HEK293 (cell line): Measurements from ENCODE around the gene PAMR1.
"Not testable (repeated sequence)": the region's sequence is repeated elsewhere in the genome, so short reads cannot be mapped to it uniquely, and the experiment has no call there.

Experiments used
- CTCF ChIA-PET: fragments of 350-600 bp; formaldehyde crosslinking; extraction: SDS; loops from one replicate; lab custom pipeline; 2021; ENCODE audit warnings: antibody characterized with exemption; lab: Yijun Ruan, JAX
- POLR2A ChIA-PET: fragments of 300-600 bp; formaldehyde crosslinking; extraction: SDS; loops from one replicate; lab custom pipeline; 2020; ENCODE audit warnings: antibody characterized with exemption, inconsistent platforms; lab: Yijun Ruan, JAX
- H3K27ac ChIP-seq: fragments of 200-500 bp; sonication (Bioruptor generic); 2 replicates; pipeline ENCODE4 v1.5.1; 2014; ENCODE audit warnings: low read depth, low read length, control low read depth, inconsistent platforms; ENCODE audit errors: extremely low read depth
- H3K36me3 ChIP-seq, 2 experiments: fragments of 200-500 bp in 1 of 2; sonication (Bioruptor generic) in 1 of 2; 1 replicate in 1 of 2; 2 replicates in 1 of 2; pipeline ENCODE4 v1.5.1; 2014 to 2017; ENCODE audit warnings: inconsistent platforms in 2 of 2, low read length in 2 of 2; ENCODE audit not compliant: control insufficient read depth in 2 of 2, insufficient read depth in 1 of 2
- H3K4me1 ChIP-seq: fragments of 200-500 bp; sonication (Bioruptor generic); 2 replicates; pipeline ENCODE4 v1.5.1; 2014; ENCODE audit warnings: mild to moderate bottlenecking, low read length, inconsistent platforms; ENCODE audit not compliant: control insufficient read depth, insufficient read depth
- H3K4me3 ChIP-seq: 2 replicates; pipeline ENCODE4 v1.5.1; 2011; ENCODE audit warnings: low read depth, mild to moderate bottlenecking, control low read depth, low read length, moderate library complexity
- H3K9me3 ChIP-seq: fragments of 200-500 bp; sonication (Bioruptor generic); 2 replicates; pipeline ENCODE4 v1.5.1; 2014; ENCODE audit warnings: low read depth, low read length, inconsistent platforms; ENCODE audit not compliant: control insufficient read depth, insufficient read depth
- INSM2 ChIP-seq: fragments of 450-650 bp; formaldehyde crosslinking; IDR thresholded peaks from 2 replicates; pipeline ENCODE4 v1.5.1; 2016; ENCODE audit warnings: missing biosample characterization, missing genetic modification characterization
- KLF17 ChIP-seq: fragments of 450-650 bp; formaldehyde crosslinking; IDR thresholded peaks from 2 replicates; pipeline ENCODE4 v1.5.1; 2016; ENCODE audit warnings: missing biosample characterization, missing genetic modification characterization
- MEIS1 ChIP-seq: sonication (generic); formaldehyde crosslinking; IDR thresholded peaks from 2 replicates; pipeline ENCODE4 v1.8.1; 2022; ENCODE audit warnings: missing genetic modification reagents, mild to moderate bottlenecking, borderline replicate concordance
- REST ChIP-seq: fragments of 450-650 bp; formaldehyde crosslinking; IDR thresholded peaks from 2 replicates; pipeline ENCODE4 v1.5.1; 2016; ENCODE audit warnings: missing biosample characterization, missing genetic modification characterization
- SCRT1 ChIP-seq: fragments of 450-650 bp; formaldehyde crosslinking; IDR thresholded peaks from 2 replicates; pipeline ENCODE4 v1.5.1; 2016; ENCODE audit warnings: missing biosample characterization, missing genetic modification characterization, borderline replicate concordance
- TRIM28 ChIP-seq: IDR thresholded peaks from 2 replicates; pipeline ENCODE4 v1.6.1; 2011; ENCODE audit warnings: low read length, control low read depth, borderline replicate concordance
- WT1 ChIP-seq: fragments of 450-650 bp; formaldehyde crosslinking; IDR thresholded peaks from 2 replicates; pipeline ENCODE4 v1.5.1; 2016; ENCODE audit warnings: missing biosample characterization, missing genetic modification characterization
- YY2 ChIP-seq: fragments of 450-650 bp; formaldehyde crosslinking; IDR thresholded peaks from 2 replicates; pipeline ENCODE4 v1.5.1; 2016; ENCODE audit warnings: missing biosample characterization, missing genetic modification characterization
- ZBTB17 ChIP-seq: fragments of 450-650 bp; formaldehyde crosslinking; IDR thresholded peaks from 2 replicates; pipeline ENCODE4 v1.5.1; 2016; ENCODE audit warnings: missing biosample characterization, missing genetic modification characterization
- ZBTB48 ChIP-seq: fragments of 450-650 bp; formaldehyde crosslinking; IDR thresholded peaks from 2 replicates; pipeline ENCODE4 v1.5.1; 2016; ENCODE audit warnings: missing biosample characterization, missing genetic modification characterization
- ZFP41 ChIP-seq: fragments of 450-650 bp; formaldehyde crosslinking; IDR thresholded peaks from 2 replicates; pipeline ENCODE4 v1.5.1; 2016; ENCODE audit warnings: missing biosample characterization, missing genetic modification characterization, borderline replicate concordance
- ZNF146 ChIP-seq: fragments of 450-650 bp; formaldehyde crosslinking; IDR thresholded peaks from 2 replicates; pipeline ENCODE4 v1.5.1; 2016; ENCODE audit warnings: missing biosample characterization, missing genetic modification characterization
- ZNF311 ChIP-seq: fragments of 450-650 bp; formaldehyde crosslinking; IDR thresholded peaks from 2 replicates; pipeline ENCODE4 v1.5.1; 2017; ENCODE audit warnings: missing biosample characterization, missing genetic modification characterization, borderline replicate concordance
- ZNF394 ChIP-seq: fragments of 450-650 bp; formaldehyde crosslinking; IDR thresholded peaks from 2 replicates; pipeline ENCODE4 v1.5.1; 2016; ENCODE audit warnings: missing biosample characterization, missing genetic modification characterization, mild to moderate bottlenecking, moderate library complexity, borderline replicate concordance
- ZNF544 ChIP-seq: fragments of 450-650 bp; formaldehyde crosslinking; IDR thresholded peaks from 2 replicates; pipeline ENCODE4 v1.5.0; 2017; ENCODE audit warnings: missing biosample characterization, missing genetic modification characterization
- ZNF558 ChIP-seq: fragments of 450-650 bp; formaldehyde crosslinking; IDR thresholded peaks from 2 replicates; pipeline ENCODE4 v1.5.1; 2016; ENCODE audit warnings: missing biosample characterization, missing genetic modification characterization
- ZNF571 ChIP-seq: fragments of 450-650 bp; formaldehyde crosslinking; IDR thresholded peaks from 2 replicates; pipeline ENCODE4 v1.5.0; 2017; ENCODE audit warnings: missing biosample characterization, missing genetic modification characterization
- ZNF600 ChIP-seq: fragments of 450-650 bp; formaldehyde crosslinking; IDR thresholded peaks from 2 replicates; pipeline ENCODE4 v1.5.1; 2016; ENCODE audit warnings: missing biosample characterization, missing genetic modification characterization
- ZNF621 ChIP-seq: fragments of 450-650 bp; formaldehyde crosslinking; IDR thresholded peaks from 2 replicates; pipeline ENCODE4 v1.5.1; 2017; ENCODE audit warnings: missing biosample characterization, missing genetic modification characterization
- ZNF639 ChIP-seq: fragments of 450-650 bp; formaldehyde crosslinking; IDR thresholded peaks from 2 replicates; pipeline ENCODE4 v1.5.1; 2016; ENCODE audit warnings: missing biosample characterization, missing genetic modification characterization
- ZNF704 ChIP-seq: fragments of 450-650 bp; formaldehyde crosslinking; IDR thresholded peaks from 2 replicates; pipeline ENCODE4 v1.5.1; 2016; ENCODE audit warnings: missing biosample characterization, missing genetic modification characterization
- ZNF707 ChIP-seq: fragments of 450-650 bp; formaldehyde crosslinking; IDR thresholded peaks from 2 replicates; pipeline ENCODE4 v1.5.1; 2016; ENCODE audit warnings: missing biosample characterization, missing genetic modification characterization
- ZXDB ChIP-seq: fragments of 450-650 bp; formaldehyde crosslinking; IDR thresholded peaks from 2 replicates; pipeline ENCODE4 v1.5.1; 2016; ENCODE audit warnings: missing biosample characterization, missing genetic modification characterization

The PAMR1 gene

GRCh38 chr11:35547995-35548394 is 22.6 kb upstream of the PAMR1 start:
- H3K4me3 ChIP-seq, H3K9me3 ChIP-seq, POLR2A ChIA-PET, H3K4me1 ChIP-seq, H3K36me3 ChIP-seq, H3K27ac ChIP-seq: not testable (repeated sequence)
- TF ChIP-seq ZNF146 = peak; percentile 70
- CTCF ChIA-PET = interaction anchor here (0.7 kb wide), 1 partner anchor 10 kb away, joined by 3 read pairs; no protein-coding TSS in a partner anchor

- TF ChIP-seq ZNF600 (tag by site-specific recombination) = no peak
- no peak for TF ChIP-seq ZBTB48 (tag by site-specific recombination)
- TF ChIP-seq ZNF544 (tag by site-specific recombination) = no peak
- TF ChIP-seq TRIM28 = no peak
- TF ChIP-seq SCRT1 (tag by site-specific recombination) = no peak
- TF ChIP-seq ZNF707 (tag by site-specific recombination) = no peak
- TF ChIP-seq ZNF704 (tag by site-specific recombination) = no peak
- no peak for TF ChIP-seq ZNF639 (tag by site-specific recombination)
- TF ChIP-seq ZNF311 (tag by site-specific recombination) = no peak
- TF ChIP-seq REST (tag by site-specific recombination) = no peak
- Histone ChIP-seq H3K27ac (no peak overlapping the region), H3K9me3 (no peaks in the 10 kb centered on the region), H3K36me3 (no peaks in the 10 kb centered on the region), H3K4me1 (0 out of 2 replicates have a peak, but pooled peaks cover 2% of the 10 kb centered on the region), H3K4me3 (no peak overlapping the region)
- ChIA-PET POLR2A (no interaction called here), CTCF (interaction anchor here (0.6 to 1.2 kb wide), 3 partner anchors 10 to 715 kb away, joined by 3 to 4 read pairs (median 3); no protein-coding TSS in a partner anchor)
Measured at GRCh38 chr11:35546317-35546716, 20.9 kb upstream of the PAMR1 start.

GRCh38 chr11:35545391-35546003 is 20.1 kb upstream of the PAMR1 start:
- no peaks in the 10 kb centered on the region for H3K9me3 ChIP-seq
- H3K27ac ChIP-seq = no peak overlapping the region
- no peak overlapping the region for H3K4me3 ChIP-seq
- CTCF ChIA-PET = interaction anchor here (0.7 to 1.0 kb wide), 3 partner anchors 48 to 669 kb away, joined by 3 read pairs; no protein-coding TSS in a partner anchor
- H3K36me3 ChIP-seq = no peaks in the 10 kb centered on the region
- POLR2A ChIA-PET = no interaction called here
- H3K4me1 ChIP-seq = 0 out of 2 replicates have a peak, but pooled peaks cover 2% of the 10 kb centered on the region
- TF ChIP-seq YY2 (tag by site-specific recombination) (no peak), ZNF621 (tag by site-specific recombination) (no peak), ZBTB48 (tag by site-specific recombination) (no peak), ZBTB17 (no peak), ZNF394 (tag by site-specific recombination) (no peak), ZFP41 (tag by site-specific recombination) (no peak), WT1 (tag by site-specific recombination) (no peak), KLF17 (no peak), ZXDB (tag by site-specific recombination) (no peak), MEIS1 (CRISPR knock-in tag) (no peak), INSM2 (tag by site-specific recombination) (no peak), ZNF558 (tag by site-specific recombination) (no peak), ZNF571 (tag by site-specific recombination) (no peak)
